Midbrain (tissue), 1 donor: ENCODE data around the gene SLC5A6.

Source experiments
- DNase-seq: peaks from one replicate; lab custom pipeline; 2025; lab: John Stamatoyannopoulos, UW

The SLC5A6 gene

DNA sequence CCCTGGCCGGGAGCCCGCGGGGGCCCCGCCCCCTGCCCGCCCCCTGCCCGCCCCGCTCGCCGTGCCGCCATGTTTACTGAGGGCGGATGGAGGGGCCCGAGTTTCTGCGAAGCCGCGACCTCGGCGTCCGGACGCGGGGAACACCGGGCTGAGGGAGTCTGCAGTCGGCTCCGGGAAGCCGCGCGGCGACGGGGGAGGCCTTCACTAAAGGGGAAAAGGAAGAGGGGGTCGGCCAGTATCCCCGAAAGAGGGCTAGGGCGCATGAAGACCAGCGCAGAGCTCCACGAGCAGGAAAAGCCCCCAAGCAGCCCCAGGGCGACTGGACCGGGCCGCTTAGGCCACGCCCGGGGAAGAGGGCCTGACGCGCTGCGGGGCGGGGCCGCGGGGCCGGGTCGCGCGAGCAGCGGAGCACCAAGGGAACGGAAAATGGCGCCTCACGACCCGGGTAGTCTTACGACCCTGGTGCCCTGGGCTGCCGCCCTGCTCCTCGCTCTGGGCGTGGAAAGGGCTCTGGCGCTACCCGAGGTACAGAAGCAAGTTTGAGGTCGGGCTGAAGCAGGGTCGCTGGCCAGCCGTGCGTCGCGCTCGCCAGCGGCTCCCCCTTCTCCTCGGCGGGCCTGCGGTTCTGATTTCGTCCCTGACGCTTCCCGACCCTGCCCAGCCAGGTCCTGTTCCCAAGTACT is at the start of gene SLC5A6, which contains the start of gene ATRAID:
TSS of gene SLC5A6 (minus strand) at position 326 of the 683 bp plus-strand sequence. CDS start 4,618 bp downstream, outside the sequence.
TSS of gene ATRAID (plus strand) at position 99 of the 683 bp plus-strand sequence. CDS start at position 427, 328 bp downstream.
- peak; percentile 90 for DNase-seq

DNA sequence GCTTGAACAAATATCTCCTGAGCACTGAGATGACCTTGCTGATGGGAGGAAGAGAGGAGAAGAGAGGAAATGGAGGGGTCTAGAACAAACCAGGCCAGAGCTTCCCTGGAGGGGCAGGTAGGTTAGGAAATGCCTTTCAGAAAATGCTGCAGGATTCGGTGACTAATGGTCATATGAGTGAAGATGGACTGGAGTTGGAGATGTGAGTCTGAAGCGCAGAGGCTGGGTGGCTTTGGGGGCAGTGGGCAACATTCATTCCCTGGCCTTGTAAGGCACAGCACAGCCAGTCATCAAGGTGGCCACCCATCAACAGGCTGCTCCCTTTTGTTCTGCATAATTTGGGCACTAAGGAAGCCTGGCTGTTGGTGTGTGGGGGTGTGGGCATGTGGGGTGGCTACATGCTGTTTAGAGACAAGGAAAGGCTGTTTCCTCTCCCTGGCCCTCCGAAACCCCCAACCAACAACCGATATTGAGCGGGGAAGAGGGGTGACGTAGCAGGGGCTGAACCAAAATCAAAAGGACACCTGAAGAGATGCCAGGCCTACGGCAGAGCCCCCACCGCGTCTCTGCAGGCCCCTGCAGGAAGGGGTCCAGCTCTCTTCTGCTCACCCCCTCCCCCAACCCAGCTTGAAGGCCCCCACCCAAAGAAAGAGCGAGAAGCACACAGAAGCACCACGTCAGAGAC is 49.3 kb upstream of the SLC5A6 start:
- no peak for DNase-seq

DNA sequence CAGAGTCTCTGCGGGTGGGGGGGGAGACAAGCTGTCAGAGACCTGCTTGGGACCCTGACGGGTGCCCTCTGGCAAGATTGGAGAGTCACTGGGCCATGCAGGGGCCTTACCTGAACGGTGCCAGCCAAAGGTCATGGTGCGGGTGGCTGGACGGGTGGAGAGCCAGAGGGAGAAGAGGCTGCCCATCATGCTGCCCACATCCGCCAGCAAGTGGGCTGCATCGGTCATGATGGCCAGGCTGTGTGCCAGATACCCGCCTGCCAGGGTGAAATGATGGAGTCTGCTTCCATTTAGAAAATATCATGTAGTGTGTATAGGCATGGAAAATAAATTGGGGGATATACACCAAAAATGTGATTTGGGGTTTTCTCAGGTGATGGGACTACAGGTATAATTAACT is 46.0 kb upstream of the SLC5A6 start:
- no peak for DNase-seq

DNA sequence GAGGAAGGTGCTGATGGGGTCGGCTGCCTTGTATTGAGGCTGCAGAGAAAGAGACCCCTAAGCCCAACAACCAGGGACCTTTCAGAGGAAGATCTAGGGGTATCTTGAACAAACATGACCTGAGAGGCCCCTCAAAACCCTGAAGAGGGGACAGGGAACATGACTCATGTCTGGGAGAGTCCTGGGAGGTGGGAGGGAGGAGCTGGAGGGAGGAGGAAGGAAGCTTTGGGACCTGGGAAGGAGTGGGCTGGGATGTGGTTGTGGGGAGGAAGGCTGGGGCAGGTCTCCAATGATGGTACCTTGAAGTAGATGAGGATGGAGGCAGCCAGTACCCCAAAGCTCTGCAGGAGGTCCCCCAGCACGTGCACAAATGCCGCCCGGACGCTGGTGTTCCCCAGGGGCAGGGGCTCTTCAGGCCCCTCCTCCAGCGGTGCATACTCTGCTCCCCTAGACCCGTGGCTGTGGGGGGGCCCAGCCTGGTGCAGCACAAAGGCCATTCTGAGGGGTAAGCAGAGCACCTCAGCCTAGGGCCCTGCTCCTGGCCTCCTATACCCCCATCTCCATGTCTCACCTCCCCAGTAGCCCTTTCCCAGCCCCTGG is 44.9 kb upstream of the SLC5A6 start:
- no peak for DNase-seq

DNA sequence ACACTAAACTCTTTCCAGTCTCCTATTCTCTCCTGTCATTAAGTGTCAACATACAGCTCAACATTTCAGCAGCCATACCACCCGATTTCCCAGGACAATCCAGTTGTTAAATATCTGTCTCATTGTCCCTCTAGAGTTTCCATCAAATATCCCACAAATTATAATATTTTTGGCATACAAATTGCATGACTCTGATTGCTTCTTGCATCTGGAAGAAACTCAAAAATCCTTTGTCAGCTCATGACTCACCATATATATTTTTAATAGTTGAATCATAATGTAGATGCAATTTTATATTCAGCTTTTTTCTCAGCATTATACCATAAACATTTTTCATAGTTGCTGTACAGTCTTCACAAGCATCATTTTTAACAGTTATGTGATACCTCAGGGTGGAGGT is 43.6 kb upstream of the SLC5A6 start:
- no peak for DNase-seq

DNA sequence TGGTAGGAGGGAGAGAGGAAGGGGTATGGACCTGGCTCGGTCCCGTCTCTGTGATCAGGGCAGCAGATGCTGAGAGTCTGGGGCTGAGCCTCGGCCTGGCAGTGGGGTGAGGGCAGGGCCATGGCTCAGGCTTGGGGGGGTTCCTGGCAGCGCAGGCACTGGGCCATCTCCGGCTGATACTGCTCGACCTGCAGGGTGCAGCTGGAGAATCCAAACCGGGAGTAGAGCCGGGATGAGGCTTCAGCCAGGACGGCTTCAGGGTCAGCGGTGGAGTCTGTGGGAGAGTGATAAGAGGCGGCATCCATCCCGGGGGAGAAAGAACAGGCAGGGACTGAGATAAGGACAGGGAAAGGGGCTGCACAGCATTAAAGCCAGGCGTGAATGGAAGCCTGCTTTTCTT is 43.1 kb upstream of the SLC5A6 start:
- DNase-seq: no peak

DNA sequence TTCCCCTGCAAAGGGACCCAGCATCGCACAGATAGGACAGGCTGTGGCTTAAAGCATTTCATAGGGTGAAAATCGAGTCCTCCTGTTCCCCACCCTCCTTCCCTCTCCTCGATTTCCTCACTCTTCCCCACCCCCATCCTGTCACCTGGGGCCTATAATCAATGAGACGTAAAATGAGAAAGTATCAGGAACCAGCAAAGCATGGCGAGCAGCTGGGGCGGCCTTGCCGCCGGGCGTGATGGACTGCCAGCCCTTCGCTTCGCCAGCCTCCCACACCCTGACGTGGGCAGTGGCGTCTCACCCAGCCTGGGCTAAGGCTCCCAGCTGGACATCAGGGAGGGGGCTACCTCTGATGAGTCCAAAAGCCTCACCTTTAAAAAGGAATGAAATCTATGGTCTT is 39.7 kb upstream of the SLC5A6 start:
- DNase-seq: no peak

DNA sequence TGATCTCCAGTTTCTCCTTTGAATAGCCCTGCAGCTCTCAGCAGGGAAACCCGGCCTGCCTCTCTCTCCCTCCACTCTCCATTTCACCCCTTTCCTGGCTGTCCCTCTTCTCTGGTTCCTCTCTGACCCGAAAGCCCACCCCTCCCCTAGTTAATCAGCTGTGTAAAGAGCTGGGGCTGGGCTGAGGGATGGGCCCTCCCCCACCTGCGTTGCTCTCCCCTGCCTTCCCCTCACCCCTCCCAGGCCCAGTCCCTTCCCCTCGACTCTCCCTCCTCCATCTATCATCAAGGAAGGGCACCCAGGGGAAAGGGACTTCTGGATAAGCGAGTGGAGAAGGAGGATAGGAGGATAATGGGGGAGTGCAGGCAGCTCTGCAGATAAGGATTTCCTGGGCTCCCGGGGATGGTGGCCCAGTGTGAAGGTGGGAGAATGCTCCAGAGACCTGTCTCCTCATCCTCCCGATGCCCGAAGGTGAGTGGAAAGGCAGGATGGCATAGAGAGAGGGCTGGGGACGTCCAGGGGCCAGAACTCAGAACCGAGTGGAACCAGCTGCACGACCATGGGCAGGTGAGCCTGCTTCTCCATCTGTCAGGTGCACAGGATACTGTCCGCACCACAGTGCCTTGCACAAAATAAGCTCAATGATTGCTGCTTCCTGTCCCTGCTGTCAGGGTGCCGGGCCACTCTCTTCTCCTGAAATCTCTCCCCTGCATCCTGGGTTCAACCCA is 38.7 kb upstream of the SLC5A6 start:
- no peak for DNase-seq

DNA sequence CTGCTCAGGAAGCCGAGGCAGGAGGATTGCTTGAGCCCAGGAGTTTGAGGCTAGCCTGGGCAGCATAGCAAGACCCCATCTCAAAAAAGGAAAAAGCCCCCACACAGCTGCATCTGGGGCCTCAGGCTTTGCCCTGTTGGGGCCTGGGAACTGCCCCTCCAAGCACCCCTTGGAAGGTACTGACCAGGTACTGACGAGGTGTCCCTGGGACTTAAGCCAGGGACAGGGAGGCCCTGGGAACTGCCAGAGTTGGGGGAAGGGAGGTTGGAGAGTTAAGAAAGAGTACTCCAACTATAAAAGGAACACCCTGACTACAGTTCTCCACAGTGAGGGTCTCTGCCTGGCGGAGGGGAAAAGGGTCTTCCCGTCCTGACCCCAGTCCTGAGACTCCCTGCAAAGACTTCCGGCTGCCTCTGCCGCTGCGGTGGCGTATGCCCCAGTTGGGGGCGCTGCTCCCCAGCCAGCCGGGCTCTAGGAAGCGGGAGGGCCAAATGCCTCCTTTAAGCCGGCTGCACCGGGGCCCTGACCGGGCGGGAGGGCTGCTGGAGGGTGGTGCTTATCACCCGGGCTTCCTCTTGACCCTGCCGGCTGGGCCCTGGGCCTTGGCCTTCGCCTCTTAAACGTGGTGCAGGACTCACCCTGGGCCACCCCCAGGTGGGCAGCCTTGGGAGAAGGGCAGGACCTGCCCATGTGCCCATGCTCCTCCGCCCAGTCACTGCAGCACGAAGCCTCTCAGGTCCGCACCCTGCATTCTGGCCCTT is 38.0 kb upstream of the SLC5A6 start:
- peak; percentile 8 for DNase-seq

DNA sequence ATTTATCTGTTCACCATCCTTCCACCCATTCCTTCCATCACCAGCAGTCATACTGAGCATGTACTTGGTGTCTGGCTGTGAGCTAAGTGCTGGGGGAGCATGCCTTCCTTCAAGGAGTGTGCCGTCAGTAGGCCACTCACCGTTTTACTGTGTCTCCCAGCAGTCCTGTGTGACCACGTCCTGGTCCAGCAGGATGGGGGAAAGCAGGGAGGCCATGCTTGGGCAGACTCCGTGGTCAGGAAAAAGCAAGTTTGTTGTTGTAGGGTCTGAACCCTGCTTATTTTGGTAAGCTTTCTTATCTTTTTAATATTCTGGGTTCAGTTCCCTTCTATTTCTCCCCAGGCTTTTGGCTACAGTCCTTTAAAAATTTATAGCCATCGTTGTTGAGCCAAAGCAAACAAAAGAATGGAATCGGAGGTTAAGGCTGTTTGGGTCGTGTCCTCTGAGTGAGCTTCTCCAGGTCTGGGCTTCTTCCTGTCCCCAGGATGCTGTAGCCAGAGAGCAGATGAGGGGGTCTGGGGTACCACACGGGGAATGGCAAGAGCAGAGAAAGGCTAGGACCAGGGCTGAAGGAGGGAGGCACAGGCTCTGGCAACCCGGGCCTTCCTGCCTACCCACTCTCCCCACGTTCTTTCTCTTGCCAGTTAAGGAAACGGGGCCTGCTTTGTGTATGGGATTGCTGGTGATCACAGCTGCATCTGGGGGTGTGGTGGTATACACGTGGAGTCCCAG is 37.3 kb upstream of the SLC5A6 start:
- DNase-seq: no peak

DNA sequence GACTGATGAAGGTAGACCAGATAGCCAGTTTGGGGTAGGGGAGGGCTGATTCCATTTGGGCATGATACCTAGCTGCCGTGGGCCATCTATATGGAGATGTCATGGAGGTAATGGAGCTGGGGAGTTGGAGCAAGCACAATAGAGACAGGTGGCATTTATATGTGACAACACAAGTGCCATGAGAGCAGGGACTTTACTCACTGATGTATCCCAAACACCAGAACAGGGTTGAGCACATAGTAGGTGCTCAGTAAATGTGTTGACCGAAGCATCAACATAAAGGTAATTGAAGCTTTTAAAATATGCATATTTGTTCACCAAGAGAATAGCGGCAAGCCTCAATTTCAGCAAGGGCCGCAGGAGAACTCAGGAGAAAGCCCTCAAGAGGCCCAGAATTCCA is 35.8 kb upstream of the SLC5A6 start:
- DNase-seq: no peak

DNA sequence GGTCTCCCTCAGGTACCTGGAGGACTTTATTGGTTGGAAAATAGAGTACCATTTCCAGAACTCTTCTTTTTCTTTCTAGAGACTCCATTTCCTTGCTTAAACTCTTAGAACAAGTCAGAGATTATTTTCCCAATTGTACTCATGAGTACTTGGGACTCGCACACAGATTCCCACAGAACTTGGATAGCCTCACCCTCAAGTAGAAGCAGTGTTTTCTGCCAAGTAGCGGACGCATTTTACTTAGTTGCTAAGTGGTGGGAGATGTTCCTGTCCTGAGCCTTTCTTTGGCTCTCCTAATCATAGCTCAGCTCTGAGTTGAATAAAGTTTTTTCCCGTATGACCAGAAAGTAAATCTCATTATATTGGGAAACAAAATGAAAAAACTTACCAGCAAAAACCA is 33.6 kb upstream of the SLC5A6 start:
- peak; percentile 5 for DNase-seq

DNA sequence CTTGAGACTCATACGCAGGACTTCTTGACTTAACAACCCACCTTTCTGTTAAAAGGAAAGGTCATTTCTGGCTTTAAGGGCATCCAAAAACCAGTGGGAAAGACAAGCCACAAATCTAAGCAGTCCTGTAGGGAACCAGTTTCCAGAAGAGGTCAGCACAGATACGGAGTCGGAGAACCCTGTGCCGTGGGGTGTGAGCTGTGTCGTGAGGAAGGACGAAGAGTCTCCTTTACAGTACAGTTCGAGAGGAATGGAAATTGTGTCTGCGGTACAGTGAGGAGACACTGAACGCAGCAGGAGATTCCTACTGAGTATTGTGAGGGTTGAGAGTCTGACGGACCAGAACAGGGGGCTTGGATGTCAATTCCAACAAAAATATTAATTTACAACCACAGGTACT is 33.0 kb upstream of the SLC5A6 start:
- no peak for DNase-seq

DNA sequence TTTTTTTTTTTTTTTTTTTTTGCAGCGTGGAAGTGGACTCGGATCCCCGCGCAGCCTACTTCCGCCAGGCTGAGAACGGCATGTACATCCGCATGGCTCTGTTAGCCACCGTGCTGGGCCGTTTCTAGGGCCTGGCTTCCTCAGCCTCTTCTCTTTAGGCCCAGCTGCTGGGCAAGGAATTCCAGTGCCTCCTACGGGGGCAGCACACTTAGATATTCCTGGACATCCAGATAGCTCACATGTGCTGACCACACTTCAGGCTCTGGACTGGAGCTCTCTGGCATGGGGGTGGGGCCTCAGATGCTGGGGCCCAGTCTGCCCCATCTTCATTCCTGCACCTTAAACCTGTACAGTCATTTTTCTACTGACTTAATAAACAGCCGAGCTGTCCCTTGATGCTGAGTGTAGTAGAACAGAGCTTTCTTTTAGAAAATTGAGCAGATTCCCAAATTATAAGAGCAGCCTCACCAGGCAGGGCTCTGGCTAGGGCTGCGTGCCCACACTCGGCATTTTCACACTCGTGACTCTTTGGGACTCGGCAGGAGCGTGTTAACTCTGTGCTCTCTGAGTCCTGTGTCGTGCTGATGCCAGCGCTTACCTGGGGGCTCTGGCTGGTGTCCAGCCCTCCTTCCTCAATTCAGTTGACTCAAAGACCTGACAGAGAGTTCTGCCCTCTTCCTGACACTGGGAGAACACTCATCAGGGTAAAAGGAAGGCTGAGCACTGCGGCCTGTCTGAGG is 31.5 kb upstream of the SLC5A6 start:
- no peak for DNase-seq

DNA sequence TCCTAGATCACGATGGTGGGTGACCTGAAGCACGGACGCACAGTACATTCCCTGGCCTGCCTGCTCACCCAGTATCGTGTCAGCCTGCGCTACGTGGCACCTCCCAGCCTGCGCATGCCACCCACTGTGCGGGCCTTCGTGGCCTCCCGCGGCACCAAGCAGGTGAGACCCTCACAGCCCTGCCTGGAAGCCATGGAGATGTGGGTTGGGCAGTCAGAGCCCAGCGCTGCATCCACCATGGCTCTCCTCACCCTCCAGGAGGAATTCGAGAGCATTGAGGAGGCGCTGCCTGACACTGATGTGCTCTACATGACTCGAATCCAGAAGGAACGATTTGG is 30.5 kb upstream of the SLC5A6 start:
- DNase-seq: no peak

DNA sequence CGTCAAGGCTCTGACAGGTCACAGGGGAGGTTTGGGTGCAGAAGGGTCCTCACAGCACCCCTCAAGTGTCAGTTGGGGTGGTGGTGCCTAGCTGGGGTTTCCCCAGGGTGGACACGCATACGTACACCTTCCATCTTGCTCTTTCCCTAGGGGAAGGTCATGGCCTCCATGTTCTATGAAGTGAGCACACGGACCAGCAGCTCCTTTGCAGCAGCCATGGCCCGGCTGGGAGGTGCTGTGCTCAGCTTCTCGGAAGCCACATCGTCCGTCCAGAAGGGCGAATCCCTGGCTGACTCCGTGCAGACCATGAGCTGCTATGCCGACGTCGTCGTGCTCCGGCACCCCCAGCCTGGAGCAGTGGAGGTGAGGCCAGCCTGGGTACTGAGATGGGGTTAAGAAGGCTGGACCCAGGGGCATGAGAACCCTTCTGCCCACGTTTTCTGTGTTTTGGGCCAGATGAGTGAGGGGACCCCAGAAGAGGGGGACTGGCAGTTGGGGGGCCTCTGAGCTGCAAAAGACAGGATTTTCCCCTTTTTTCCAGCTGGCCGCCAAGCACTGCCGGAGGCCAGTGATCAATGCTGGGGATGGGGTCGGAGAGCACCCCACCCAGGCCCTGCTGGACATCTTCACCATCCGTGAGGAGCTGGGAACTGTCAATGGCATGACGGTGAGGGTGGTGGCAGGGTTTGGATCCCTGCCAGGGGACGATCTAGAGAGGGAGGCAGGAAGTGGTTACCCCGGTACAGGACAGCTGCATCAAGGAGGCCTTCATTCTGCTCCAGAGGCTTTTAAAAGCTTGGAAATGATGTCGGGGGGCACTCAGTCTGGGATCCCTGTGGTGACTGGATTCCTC is 29.9 kb upstream of the SLC5A6 start:
- DNase-seq: no peak

DNA sequence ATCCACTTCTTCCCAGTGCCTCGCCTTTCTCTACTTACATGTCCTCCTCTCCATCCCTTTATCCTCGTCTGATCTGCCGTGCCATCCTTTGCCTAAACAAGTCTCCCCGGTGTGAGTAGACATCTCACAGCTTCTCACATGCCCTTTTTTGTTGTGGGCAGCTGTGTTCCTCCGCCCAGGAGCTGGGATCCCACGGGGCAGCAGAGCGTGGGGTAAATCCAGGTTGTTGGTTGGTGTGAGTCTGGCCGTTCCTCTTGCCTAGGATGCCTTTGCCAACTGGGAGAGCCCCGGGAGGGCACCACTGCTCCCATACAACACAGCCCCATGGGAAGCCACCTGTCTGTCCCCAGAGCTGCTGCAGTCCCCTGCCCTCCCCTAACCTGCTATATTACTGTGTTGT is 28.3 kb upstream of the SLC5A6 start:
- DNase-seq: no peak

DNA sequence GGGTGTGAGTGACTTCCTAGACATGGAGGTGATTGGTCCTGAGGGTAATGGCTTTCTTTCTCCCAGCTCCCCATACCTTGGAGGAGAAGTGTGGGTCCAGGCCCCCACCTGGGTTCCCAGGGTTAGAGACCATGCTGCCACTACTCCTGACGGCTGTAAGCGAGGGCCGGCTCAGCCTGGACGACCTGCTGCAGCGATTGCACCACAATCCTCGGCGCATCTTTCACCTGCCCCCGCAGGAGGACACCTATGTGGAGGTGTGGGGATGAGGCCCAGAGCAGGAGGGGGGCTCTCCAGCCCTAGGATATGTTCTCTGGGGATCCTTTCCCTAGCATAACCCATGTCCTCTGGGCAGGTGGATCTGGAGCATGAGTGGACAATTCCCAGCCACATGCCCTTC is 26.9 kb upstream of the SLC5A6 start:
- DNase-seq: no peak

DNA sequence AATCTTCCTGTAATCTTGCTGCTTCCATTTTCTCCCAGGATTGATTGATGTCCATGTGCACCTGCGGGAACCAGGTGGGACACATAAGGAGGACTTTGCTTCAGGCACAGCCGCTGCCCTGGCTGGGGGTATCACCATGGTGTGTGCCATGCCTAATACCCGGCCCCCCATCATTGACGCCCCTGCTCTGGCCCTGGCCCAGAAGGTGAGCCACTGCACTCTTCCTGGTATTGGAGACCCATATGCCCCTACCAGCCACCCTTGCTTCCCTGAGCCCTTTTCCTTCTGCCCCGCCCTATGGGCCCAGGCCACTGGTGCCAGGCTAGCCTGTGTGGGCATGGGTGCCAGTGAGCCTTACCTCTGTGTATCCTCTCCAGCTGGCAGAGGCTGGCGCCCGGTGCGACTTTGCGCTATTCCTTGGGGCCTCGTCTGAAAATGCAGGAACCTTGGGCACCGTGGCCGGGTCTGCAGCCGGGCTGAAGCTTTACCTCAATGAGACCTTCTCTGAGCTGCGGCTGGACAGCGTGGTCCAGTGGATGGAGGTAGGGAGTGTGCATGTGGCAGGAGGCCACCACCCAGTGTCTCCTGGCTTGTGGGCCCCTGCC is 25.4 kb upstream of the SLC5A6 start:
- DNase-seq: no peak
